ENCODE data around the gene TFAP2A. TPM values are rescaled to one million over a fixed set of nuclear protein-coding genes. Genes with fewer than 3 reads are reported as not detected.

The TFAP2A gene
- total RNA-seq, 1 experiment from 2014 or later, result 24.3 TPM

DNA sequence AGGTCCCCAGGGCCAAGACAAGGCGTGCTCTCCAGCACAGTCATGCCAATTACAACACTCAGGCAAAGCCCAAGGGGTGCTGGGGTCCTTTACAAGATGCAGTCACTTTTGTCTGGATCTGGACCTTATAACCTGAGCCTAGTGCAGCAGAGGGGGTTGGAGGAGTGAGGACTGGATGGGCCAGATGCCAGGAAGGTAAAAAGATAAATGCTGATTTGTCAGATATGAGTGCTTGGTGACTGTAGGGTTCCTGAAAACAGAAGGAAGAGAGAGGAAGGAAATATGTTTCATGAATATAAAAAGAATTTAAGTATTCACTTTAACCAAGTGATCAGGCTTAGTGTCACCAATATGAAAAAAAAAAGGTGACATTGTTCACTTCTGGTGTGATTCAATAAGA lies 43.4 kb upstream of the TFAP2A start:
- ChIA-PET CTCF (no interaction called here), POLR2A (no interaction called here), RAD21 (ENCODE audit: low non-redundant PET in 1 of 2, low total read pairs in 2 of 2, uncharacterized antibody in 2 of 2, unreplicated experiment in 2 of 2) (no interaction called here)
- no peak for ATAC-seq
- Histone ChIP-seq H3K27ac (ENCODE audit: low read depth, low read length) (no peak overlapping the region), H3K27me3 (ENCODE audit: insufficient read depth, low read length) (no peaks in the 10 kb centered on the region), H3K9ac (ENCODE audit: low read length) (no peak overlapping the region), H3K4me1 (ENCODE audit: control insufficient read depth in 1 of 2, insufficient read depth in 2 of 2, low read length in 2 of 2) (peaks cover 0 to 11% of the 10 kb centered on the region in 2 experiments; a peak in 1 of 4 replicates), H2AFZ (ENCODE audit: low read depth, low read length, poor library complexity, severe bottlenecking) (no peak overlapping the region), H3K4me2 (ENCODE audit: low read length) (no peak overlapping the region), H3K4me3 (replicated peaks in 1 of 2; ENCODE audit: low read depth in 1 of 2, low read length in 2 of 2) (no peak overlapping the region), H4K20me1 (ENCODE audit: insufficient read depth) (no peaks in the 10 kb centered on the region), H3K9me2 (ENCODE audit: insufficient read depth) (no peaks in the 10 kb centered on the region), H3K9me3 (ENCODE audit: control insufficient read depth in 1 of 2, insufficient read depth in 1 of 2, low read depth in 1 of 2, low read length in 2 of 2) (no peaks in the 10 kb centered on the region), H3K79me2 (ENCODE audit: insufficient read depth, low read length) (no peaks in the 10 kb centered on the region), H3K36me3 (ENCODE audit: control insufficient read depth in 1 of 2, insufficient read depth in 2 of 2, low read length in 2 of 2) (no peaks in the 10 kb centered on the region)
- DNase-seq (ENCODE audit: low read depth, low spot score), result no peak
- no TSS peak for BruUV-seq (replicated peaks)
- intact Hi-C loops (cut with micrococcal nuclease), result no loop called here
- TF ChIP-seq EGR1 (IDR thresholded peaks at IDR 0.05; ENCODE audit: low read depth), result no peak

DNA sequence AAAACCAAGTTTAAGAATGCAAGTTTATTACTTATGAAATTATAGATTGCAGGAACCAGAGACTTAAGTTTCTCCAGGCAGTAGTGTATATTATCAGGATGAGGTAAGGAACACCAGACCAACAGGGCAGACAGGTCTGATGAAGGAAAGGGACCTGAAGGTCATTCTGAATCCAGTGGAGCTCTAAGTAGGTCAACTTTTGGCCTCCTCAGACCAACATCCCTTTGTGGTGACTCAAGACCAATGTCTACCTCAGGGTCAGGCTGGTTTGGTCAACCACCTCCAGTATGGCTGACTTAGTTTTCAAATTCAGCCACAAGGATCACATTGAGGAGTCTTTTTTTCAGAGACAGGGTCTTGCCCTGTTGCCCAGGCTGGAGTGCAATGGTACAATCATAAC lies 38.7 kb upstream of the TFAP2A start:
- no peak for ATAC-seq
- no peak overlapping the region for H2AFZ ChIP-seq (ENCODE audit: low read depth, low read length, poor library complexity, severe bottlenecking)
- no peak for TF ChIP-seq ZNF274 (IDR thresholded peaks at IDR 0.05; ENCODE audit: low read depth, low read length)
- TF ChIP-seq, protein P1, sequence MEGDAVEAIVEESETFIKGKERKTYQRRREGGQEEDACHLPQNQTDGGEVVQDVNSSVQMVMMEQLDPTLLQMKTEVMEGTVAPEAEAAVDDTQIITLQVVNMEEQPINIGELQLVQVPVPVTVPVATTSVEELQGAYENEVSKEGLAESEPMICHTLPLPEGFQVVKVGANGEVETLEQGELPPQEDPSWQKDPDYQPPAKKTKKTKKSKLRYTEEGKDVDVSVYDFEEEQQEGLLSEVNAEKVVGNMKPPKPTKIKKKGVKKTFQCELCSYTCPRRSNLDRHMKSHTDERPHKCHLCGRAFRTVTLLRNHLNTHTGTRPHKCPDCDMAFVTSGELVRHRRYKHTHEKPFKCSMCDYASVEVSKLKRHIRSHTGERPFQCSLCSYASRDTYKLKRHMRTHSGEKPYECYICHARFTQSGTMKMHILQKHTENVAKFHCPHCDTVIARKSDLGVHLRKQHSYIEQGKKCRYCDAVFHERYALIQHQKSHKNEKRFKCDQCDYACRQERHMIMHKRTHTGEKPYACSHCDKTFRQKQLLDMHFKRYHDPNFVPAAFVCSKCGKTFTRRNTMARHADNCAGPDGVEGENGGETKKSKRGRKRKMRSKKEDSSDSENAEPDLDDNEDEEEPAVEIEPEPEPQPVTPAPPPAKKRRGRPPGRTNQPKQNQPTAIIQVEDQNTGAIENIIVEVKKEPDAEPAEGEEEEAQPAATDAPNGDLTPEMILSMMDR (IDR thresholded peaks at IDR 0.05 in 2 of 3, conservative IDR thresholded peaks at IDR 0.05 in 1 of 3; ENCODE audit: borderline replicate concordance in 1 of 3, insufficient read depth in 1 of 3, low read depth in 2 of 3, low read length in 2 of 3), result no peak
- no peak for TF ChIP-seq CBX3 (IDR thresholded peaks at IDR 0.05; ENCODE audit: low read depth)
- TF ChIP-seq ATF3 (IDR thresholded peaks at IDR 0.05), result no peak
- TF ChIP-seq ELF1 (IDR thresholded peaks at IDR 0.05; ENCODE audit: borderline replicate concordance, low read depth), result no peak
- no peak for TF ChIP-seq MAX (IDR thresholded peaks at IDR 0.05)
- no peak for TF ChIP-seq SRF (IDR thresholded peaks at IDR 0.05; ENCODE audit: low read depth)
- TF ChIP-seq POLR2AphosphoS5 (IDR thresholded peaks at IDR 0.05; ENCODE audit: low read depth, low read length), result no peak
- no peak for TF ChIP-seq POLR2A (IDR thresholded peaks at IDR 0.05; ENCODE audit: borderline replicate concordance, extremely low read depth, insufficient read depth, insufficient read length)
- TF ChIP-seq YY1 (IDR thresholded peaks at IDR 0.05; ENCODE audit: extremely low read depth, insufficient replicate concordance, low read depth, low read length), result no peak
- TF ChIP-seq EZH2phosphoT487 (IDR thresholded peaks at IDR 0.05; ENCODE audit: borderline replicate concordance), result no peak
- no peak for TF ChIP-seq RAD21 (IDR thresholded peaks at IDR 0.05; ENCODE audit: low read depth)
- TF ChIP-seq, protein P2, sequence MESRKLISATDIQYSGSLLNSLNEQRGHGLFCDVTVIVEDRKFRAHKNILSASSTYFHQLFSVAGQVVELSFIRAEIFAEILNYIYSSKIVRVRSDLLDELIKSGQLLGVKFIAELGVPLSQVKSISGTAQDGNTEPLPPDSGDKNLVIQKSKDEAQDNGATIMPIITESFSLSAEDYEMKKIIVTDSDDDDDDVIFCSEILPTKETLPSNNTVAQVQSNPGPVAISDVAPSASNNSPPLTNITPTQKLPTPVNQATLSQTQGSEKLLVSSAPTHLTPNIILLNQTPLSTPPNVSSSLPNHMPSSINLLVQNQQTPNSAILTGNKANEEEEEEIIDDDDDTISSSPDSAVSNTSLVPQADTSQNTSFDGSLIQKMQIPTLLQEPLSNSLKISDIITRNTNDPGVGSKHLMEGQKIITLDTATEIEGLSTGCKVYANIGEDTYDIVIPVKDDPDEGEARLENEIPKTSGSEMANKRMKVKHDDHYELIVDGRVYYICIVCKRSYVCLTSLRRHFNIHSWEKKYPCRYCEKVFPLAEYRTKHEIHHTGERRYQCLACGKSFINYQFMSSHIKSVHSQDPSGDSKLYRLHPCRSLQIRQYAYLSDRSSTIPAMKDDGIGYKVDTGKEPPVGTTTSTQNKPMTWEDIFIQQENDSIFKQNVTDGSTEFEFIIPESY (IDR thresholded peaks at IDR 0.05; ENCODE audit: extremely low read depth, insufficient replicate concordance, low read length), result no peak
- no peak for TF ChIP-seq CEBPB (IDR thresholded peaks at IDR 0.05; ENCODE audit: low read depth)
- TF ChIP-seq EGR1 (IDR thresholded peaks at IDR 0.05; ENCODE audit: low read depth), result no peak
- no peak for TF ChIP-seq FOSL1 (IDR thresholded peaks at IDR 0.05; ENCODE audit: low read depth)
- TF ChIP-seq ZFX (IDR thresholded peaks at IDR 0.05), result no peak
- RAD21 ChIA-PET (ENCODE audit: low non-redundant PET in 1 of 2, low total read pairs in 2 of 2, uncharacterized antibody in 2 of 2, unreplicated experiment in 2 of 2), result no interaction called here
- POLR2A ChIA-PET, result no interaction called here
- DNase-seq (ENCODE audit: low read depth, low spot score), result no peak
- intact Hi-C loops (cut with micrococcal nuclease), result no loop called here
- no peak overlapping the region for H3K4me2 ChIP-seq (ENCODE audit: low read length)
- H3K36me3 ChIP-seq (ENCODE audit: control insufficient read depth in 1 of 2, insufficient read depth in 2 of 2, low read length in 2 of 2), result no peaks in the 10 kb centered on the region
- CTCF ChIA-PET, result interaction anchor here (1.1 to 1.2 kb wide), 2 partner anchors 12 kb away, joined by 3 to 5 read pairs; no protein-coding TSS in a partner anchor
- no peak overlapping the region for H3K4me3 ChIP-seq (replicated peaks in 1 of 2; ENCODE audit: low read depth in 1 of 2, low read length in 2 of 2)
- no TSS peak for BruUV-seq (replicated peaks)
- H3K9me3 ChIP-seq (ENCODE audit: control insufficient read depth in 1 of 2, insufficient read depth in 1 of 2, low read depth in 1 of 2, low read length in 2 of 2), result no peaks in the 10 kb centered on the region
- H3K9me2 ChIP-seq (ENCODE audit: insufficient read depth), result no peaks in the 10 kb centered on the region
- no peak overlapping the region for H3K9ac ChIP-seq (ENCODE audit: low read length)
- H3K27ac ChIP-seq (ENCODE audit: low read depth, low read length), result no peak overlapping the region
- H3K27me3 ChIP-seq (ENCODE audit: insufficient read depth, low read length), result no peaks in the 10 kb centered on the region
- peaks cover 16 to 49% of the 10 kb centered on the region in 2 experiments for H3K4me1 ChIP-seq (ENCODE audit: control insufficient read depth in 1 of 2, insufficient read depth in 2 of 2, low read length in 2 of 2)
- no peaks in the 10 kb centered on the region for H3K79me2 ChIP-seq (ENCODE audit: insufficient read depth, low read length)
- no peaks in the 10 kb centered on the region for H4K20me1 ChIP-seq (ENCODE audit: insufficient read depth)
